NCI-H1417 (cell line): ENCODE results near the gene UROD.

Experiments
- DNase-seq, 3 experiments: peaks; one replicate each; lab custom pipeline; 2025; lab: John Stamatoyannopoulos, UW

UROD gene

DNA sequence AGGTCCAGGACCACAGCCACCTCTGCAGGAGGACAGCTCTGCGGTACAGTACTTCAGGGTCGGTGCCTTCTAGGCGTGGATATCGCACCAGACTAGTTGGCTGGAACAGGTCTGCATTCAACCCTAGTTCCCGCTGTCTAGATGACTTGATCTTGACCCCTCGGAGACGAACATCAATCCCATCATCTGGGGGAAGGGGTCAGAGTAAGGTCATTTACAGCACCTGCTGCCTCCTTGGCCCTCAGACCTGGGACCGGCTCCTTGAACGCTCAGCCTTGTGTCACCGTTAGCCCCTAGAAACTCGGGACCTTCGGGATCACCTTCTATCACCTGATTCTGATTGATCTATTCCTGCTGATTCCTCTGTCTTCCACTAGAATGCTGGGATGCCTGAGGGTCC lies 3.5 kb upstream of the UROD start:
- DNase-seq = no peak

DNA sequence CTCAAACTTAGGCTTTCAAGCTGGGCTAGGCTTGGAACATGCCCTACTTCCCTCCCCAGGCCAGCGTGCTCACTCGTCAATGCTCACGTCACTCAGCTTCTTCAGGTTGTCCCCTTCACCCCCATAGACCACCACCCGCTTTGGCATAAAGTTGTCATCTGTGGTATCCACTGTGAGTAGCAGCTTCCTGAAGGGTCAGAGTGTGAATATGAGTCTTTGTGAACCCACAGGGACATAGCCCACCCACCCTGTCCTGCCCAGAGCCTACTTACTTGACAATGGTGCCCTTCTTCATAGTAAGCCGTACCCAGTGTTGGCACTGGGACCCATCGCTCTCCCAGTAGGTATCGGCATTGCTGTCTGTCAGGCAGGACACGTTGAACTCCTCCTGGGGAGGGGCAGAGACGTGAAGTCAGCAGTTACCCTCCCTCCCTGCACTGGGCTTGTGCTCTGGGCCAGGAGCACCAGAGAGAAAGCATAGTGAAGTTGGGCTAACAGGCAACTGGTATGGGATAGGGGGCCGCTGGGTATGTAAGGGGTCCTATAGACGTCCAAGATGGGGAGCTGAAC lies 2.7 kb upstream of the UROD start:
- no peak for DNase-seq

DNA sequence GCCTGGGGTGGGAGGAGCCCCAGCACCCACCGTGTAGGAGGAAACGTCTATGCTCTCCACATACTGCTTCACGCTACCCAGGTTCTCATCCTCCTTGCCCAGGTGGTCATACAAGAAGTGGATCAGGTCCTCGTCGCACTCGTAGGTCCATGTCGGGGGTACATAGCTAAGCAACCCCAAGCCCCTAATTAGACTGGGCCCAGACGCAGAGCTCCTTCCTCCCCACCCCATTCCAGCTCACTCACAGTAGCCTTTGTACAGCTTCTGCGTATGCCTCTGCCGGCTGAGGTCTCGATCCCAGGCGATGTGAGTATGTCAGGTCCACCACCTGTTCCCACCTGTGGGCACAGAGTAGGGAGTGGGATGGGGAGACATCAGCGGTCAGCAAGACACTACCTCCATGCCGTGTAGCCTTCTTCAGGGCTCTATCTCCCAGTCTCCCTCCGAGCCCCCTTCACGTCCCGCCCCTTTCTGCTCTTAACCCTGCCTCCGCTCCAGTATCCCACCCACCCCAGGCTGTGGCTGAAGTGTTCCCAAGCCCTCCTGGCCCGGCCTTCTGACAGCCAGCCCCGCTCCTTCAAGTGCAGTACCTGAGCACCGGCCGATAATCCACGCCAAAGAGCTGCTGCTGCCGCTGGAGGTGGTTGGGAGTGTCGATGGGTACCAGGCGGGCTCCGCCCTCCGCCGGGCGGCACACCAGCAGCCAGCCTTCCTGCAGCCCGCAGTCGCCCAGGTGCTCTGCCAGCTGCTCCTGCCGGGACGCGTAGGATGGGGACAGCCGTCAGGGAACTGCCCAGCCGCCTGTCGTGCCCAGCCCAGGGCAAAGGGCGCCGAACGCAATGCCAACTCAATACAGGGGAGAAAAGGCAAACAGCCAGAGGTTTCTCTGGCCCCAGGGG lies 1.8 kb upstream of the UROD start:
- DNase-seq = peak; percentile 26 to 71 (median 64)

DNA sequence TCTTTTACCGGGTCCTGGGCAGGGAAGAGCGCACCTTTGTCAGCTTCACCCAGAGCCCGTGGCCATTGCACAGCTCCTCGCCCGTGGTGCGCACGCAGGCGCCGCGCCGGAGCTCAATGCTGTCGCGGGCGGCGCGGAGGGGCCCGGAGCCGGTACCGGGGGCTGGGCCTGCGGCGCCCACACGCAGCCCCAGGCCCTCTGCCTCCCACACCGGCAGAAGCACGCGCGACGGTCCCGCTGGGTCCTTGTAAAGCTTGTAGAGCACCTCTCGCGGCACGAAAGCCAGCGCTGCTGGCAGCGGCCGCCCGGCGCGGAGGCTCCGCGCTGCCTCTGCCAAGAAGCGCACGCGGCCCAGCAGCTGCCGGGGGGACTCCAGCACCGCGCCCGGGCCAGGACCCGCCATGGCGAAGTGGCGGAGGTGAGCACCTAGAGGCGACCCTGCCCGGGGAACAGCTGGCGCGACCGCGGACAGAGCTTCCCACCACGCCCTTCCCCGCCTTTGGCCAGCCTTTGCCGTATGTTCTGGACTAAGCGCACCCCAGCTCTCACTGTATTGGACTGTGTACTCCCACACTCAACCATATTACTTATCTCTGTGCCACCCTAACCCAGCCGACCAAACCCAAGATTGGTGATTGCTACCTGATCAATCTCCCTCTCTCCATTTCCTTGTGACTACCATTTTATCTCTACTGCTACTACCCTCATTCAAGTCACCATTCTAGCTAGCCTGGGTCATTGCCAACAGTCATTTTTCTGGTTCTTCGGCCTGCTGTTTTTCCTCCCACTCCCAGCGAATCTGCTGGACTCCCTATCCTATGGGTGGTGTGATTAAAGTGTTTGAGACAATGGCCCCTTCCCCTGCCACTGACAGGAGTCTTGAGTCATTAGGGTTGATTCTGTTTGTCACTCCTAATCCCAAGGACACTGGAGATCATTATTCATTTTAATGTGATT lies 921 bp upstream of the UROD start, which contains the start of gene HECTD3:
Gene HECTD3, minus strand, starts transcription at position 470 of the 957 bp plus-strand sequence. Its CDS starts 67 bp downstream, at position 403.
- peak; percentile 78 to 85 (median 84) for DNase-seq

DNA sequence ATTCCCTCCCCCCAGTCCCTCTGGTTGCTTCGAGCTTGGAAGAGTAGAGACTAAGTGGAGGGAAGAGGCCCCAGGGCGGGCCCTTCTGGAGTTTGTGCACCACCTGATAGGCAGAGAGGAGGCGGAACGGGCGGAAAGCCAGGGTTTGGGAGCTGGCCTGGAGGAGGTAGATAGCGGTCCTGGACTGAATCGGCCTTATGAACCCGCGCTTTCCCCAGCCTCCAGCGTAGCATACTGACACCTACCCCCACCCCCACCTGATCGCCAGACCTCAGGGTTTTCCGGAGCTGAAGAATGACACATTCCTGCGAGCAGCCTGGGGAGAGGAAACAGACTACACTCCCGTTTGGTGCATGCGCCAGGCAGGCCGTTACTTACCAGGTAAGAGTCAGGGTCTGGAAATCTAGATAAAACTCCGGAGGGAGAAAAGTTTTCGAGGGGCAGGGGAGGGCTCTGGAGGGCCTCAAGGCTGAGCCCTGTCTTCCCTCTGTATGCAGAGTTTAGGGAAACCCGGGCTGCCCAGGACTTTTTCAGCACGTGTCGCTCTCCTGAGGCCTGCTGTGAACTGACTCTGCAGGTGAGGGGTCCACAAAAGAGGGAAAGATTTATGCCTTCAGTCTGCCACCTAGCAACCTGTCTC lies 705 bp downstream of the UROD start:
- peak; percentile 18 to 59 (median 48) for DNase-seq

DNA sequence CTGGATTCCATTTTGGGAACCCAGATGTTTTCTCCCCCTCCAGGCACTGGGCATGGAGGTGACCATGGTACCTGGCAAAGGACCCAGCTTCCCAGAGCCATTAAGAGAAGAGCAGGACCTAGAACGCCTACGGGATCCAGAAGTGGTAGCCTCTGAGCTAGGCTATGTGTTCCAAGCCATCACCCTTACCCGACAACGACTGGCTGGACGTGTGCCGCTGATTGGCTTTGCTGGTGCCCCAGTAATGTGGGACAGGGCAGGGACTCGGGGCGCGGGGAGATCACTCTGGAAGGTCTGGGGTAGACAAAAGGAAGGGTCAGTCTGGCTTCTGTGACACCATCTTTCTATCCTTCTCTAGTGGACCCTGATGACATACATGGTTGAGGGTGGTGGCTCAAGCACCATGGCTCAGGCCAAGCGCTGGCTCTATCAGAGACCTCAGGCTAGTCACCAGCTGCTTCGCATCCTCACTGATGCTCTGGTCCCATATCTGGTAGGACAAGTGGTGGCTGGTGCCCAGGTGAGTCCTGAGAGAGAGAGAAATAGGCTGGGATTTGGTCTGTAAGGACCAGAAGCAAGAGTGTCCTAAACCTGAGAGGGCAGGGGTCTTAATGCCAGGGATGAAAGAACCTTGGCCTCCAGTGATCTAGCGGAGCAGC lies 1.6 kb downstream of the UROD start:
- peak in 1 of 3 experiments; percentile 19 for DNase-seq

DNA sequence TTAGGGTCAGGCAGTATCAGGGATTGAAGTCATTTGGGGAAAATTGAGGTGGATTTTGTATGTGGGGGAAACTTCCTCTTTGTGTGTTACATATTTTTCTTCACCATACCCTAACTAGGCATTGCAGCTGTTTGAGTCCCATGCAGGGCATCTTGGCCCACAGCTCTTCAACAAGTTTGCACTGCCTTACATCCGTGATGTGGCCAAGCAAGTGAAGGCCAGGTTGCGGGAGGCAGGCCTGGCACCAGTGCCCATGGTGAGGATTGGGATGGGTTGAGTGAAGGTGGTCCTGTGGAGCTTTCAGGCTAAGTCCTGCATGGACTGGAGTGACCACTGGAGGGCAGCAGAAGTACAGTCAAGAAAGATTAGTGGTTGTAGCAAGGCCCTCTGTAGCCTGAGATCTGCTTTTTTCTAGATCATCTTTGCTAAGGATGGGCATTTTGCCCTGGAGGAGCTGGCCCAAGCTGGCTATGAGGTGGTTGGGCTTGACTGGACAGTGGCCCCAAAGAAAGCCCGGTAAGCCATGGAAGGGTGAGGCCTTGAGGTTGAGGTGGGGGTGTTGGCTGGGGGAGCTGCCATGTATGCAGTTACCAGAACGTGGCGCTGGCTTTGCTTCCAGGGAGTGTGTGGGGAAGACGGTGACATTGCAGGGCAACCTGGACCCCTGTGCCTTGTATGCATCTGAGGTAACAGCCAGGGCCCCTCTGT lies 2.4 kb downstream of the UROD start:
- DNase-seq = peak; percentile 65 to 87 (median 82)

DNA sequence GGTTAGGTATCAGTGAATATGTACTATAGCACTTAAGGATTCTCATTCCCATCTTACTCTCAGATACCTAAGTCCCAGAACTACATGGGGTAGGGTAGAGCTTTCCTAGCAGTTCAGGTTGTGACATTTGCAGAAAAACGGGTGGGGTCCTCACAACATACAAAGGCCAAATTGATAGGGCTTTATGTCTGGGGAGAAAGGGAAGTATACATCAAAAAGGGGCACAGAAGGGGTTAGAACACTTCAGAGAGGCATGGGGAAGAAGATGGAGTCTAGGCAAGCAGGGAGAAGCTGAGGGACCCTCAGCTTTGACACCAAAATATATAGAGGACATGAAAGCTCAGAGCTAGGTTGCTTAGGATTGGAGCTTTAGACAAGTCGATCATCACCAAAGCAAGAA lies 3.6 kb downstream of the UROD start:
- DNase-seq = no peak

DNA sequence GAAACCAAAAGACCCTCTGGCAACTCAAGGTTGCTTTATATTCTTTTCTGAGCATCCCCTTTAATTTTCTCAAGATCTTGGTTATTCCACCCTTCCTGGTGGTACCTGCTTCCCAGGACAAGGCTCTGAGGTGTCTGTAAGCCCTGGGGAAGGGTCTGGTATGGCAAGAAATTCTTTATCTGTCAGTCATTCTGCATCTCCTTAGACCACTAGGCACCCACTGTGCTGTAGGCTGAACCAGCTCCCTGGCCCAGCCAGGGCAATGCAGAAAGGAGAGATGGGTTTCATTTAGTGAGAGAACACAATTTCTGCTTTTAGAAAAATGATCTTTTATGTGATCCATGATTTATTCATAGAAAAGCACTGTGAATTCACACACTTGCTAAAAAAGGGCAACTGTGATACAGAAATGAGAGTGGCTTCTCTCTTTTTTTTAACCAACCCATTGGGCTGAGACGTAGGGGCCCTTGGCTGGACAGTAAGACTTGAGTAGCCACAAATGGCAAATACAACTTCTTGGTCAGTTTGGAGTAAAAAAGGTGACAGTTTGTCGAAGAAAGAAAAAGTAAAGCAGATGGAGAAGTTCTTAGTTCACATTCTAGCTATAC lies 4.1 kb downstream of the UROD start:
- DNase-seq = no peak

DNA sequence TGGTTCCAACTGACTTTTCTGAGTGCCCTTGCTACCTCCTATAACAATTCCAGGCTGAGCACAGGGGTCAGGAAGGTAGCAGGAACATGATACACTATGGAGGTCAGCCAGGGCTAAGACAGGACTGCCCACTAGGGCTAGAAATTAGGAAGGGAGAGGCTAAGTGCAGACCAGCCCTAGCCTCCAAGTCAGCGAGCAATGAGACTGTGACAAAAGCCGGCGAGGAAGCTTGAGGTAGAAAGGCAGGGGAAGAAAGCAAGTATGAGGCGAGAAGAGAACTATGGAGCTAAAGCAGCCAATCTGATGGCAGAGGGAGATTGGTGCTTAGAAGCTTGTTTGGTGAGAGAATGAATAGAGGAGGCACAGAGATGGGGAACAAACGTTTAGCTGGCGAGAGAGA lies 4.7 kb downstream of the UROD start:
- DNase-seq = no peak

DNA sequence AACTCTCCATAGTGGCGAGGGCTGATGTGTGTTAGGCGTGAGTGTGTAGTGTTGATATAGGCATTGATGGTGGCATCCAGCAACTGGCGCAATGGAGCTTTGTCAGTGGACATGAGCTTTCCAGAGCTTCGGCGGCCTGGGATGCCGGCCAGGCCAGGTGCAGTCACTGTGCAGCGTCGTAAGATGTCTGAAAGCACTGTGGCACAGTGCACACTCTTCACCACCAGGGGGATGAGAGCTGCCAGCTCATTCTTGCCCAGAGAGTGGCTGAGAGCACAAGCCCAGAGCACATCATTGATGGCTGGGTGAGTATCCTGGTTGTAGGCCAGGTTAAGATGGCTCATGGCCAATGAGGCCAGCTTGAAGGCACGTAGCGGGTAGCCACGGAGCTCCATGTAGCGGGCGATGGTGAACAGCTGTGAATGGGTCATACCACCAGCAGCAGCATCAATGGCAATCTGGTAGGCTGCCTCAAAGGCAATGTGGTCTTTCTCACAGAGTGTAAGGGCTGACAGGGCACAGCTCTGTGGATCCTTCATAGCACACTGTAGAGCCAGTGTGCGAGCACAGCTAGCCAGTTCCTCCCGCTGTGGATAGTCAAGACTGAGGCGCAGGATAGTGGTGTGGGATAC lies 6.7 kb downstream of the UROD start:
- DNase-seq = peak; percentile 38 to 69 (median 65)

DNA sequence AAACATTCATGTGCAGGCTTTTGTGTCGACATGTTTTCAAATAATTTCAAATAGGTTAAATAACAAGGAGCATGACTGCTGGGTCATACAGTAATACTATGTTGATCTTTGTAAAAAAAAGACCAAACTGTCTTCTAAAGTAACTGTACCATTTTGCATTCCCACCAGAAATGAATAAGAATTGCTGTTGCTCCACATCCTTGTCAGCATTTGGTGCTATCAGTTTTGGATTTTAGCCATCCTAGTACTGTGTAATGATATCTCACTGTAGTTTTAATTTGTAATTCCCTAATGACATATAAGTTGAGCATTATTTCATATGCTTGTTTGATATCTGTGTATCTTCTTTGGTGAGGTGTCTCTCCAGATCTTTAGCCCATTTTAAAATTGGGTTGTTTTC lies 11.6 kb downstream of the UROD start:
- DNase-seq = no peak

DNA sequence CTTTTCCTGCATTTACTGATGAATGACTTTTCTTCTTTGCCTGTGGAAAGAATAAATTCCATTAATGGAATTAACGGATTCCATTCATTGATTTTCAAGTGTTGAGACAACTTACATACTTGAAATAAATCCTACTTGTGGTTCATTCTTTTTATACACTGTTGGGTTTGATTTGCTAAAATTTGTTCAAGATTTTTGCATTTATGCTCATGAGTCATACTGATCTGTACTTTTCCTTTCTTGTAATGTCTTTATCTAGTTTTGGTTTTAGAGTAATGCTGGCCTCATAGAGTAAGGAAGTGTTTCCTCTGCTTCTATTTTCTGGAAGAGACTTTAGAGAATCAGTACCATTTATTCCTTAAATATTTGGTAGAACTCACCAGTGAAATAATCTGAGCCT lies 14.4 kb downstream of the UROD start:
- no peak for DNase-seq

DNA sequence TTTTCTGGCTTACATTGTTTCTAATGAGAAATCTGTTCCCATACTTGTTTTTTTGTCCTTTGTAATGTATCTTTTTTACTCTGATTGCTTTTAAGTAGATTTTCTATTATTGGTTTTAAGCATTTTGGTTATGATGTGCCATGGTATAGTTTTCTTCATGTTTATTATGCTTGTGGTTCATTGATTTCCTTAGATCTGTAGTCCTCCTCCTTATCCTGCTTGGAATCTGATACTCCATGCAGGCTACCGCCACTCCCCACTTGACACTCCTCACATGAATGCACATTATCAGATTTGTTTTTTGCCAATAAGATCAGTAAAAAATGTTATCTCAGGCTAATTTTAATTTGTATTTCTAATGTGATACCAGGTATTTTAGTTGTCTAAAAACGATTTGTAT lies 20.8 kb downstream of the UROD start:
- DNase-seq = peak in 1 of 3 experiments; percentile 57

DNA sequence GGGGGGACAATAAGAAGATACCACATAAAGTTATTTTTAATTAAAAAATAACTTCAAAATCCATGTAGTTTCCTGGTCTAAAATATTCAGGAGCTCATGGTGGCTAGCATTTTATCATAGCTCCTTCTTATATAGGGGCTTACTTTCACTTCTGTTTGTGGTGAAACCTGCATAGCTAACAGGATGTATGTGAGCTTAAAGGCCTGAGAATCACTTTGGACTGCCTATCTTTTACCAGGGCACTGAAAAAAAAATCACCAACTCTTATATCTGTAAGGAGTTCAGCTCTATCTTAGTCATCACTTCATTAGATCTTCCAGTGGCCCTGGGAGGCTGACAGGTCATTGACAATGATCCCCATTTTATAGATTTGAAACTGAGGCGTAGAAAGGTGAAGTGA lies 21.3 kb downstream of the UROD start:
- DNase-seq = peak in 1 of 3 experiments; percentile 3

DNA sequence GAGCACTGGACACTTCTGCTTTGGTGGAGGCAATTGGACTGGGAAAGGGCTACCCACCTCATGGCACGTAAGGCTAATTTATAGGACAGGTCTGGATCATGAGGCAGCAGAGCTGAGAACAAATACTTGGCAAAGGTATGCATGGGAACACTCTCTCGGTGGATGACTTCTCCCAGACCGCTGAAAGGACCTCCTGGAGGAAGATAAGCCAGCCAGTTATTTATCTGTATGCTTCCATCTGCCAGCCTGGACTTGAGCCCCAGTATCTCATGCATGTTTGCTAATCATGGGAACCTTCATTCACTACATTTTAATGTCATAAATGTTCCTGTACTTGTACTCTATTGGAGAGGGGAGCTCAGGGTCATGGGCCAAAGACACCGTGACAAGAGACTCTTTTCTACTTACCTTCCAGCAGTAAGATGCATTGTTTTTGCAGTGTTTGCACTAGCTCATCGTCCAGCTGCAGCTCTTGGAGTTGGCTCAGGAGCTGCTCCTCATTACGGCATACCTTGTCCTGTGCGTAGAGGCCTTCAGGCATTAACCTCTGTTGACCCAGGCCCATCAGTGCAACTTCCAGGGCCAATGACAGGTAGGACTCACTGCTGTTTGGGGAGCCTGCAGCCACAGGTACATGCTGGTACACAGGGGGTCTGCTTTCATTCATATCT lies 23.7 kb downstream of the UROD start:
- DNase-seq = peak in 1 of 3 experiments; percentile 40

DNA sequence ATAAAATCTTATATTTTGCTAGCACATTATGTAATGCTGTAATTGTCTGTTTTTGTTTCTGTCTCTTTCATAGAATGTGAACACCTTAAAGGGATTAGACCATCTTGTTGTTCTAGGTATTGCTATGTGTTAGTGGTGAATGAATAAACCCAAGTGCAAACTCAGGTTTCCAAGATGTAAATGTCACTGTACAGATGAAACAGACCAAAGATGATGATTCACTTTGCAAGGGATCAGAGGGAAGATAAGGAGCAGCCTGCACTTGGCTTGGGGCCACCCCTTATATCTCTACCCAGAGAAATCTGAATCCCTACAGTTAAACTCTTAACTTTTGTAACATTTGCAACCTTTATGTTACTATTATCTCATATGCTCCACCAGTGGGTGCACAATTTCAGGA lies 25.4 kb downstream of the UROD start:
- no peak for DNase-seq

DNA sequence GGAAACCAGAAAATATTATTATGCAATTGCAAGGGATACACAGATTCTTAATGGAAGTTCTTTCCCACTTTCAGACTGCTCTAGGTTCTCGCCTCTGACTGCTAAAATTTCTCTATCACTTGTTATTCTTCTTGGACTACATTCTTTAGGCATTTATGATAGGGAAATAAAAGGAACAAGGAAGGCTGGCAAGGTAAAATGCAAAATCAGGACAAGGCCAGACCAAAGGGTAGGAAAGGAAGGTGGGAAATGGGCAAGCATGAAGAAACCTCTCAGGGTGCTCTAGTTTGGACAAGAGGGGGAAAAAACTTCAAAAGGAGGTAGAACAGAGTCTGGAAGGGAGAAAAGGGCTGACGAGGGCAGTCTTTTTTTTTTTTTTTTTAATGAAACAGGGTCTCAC lies 26.2 kb downstream of the UROD start:
- DNase-seq = no peak
